Trophoblast cell (in vitro differentiated cells and primary cell): ENCODE measurements around the gene NR1H2.

Source experiments
- DNase-seq, 2 donors: peaks; one replicate each; pipeline ENCODE4 v3.0.0-alpha.2; 2016
- H2AFZ ChIP-seq: 2 replicates; pipeline ENCODE4 v1.6.1; 2013; ENCODE audit warnings: low read length, moderate library complexity, mild to moderate bottlenecking; ENCODE audit not compliant: insufficient read depth, poor library complexity
- H2AK5ac ChIP-seq: 2 replicates; pipeline ENCODE4 v1.6.1; 2013; ENCODE audit warnings: mild to moderate bottlenecking, low read length
- H2BK120ac ChIP-seq: 2 replicates; pipeline ENCODE4 v1.6.1; 2013; ENCODE audit warnings: low read length, mild to moderate bottlenecking, moderate library complexity; ENCODE audit not compliant: insufficient read depth, poor library complexity
- H2BK12ac ChIP-seq: 2 replicates; pipeline ENCODE4 v1.6.1; 2013; ENCODE audit warnings: mild to moderate bottlenecking, low read length, moderate library complexity
- H2BK5ac ChIP-seq: 2 replicates; pipeline ENCODE4 v1.6.1; 2013; ENCODE audit warnings: low read length, low read depth, moderate library complexity, mild to moderate bottlenecking; ENCODE audit not compliant: poor library complexity
- H3K14ac ChIP-seq: 2 replicates; pipeline ENCODE4 v1.6.1; 2013; ENCODE audit warnings: mild to moderate bottlenecking, low read length
- H3K18ac ChIP-seq: 2 replicates; pipeline ENCODE4 v1.6.1; 2013; ENCODE audit warnings: mild to moderate bottlenecking, low read length
- H3K23ac ChIP-seq: 2 replicates; pipeline ENCODE4 v1.6.1; 2013; ENCODE audit warnings: low read length
- H3K27ac ChIP-seq: 2 replicates; pipeline ENCODE4 v1.5.1; 2013; ENCODE audit warnings: low read depth, mild to moderate bottlenecking, inconsistent platforms, low read length, moderate library complexity
- H3K27me3 ChIP-seq: 2 replicates; pipeline ENCODE4 v1.6.1; 2013; ENCODE audit warnings: inconsistent platforms, mild to moderate bottlenecking, low read length, moderate library complexity; ENCODE audit not compliant: insufficient read depth
- H3K36me3 ChIP-seq, 2 experiments: 1 replicate in 1 of 2; 2 replicates in 1 of 2; pipeline ENCODE4 v1.6.1; 2013; ENCODE audit warnings: low read length in 2 of 2, mild to moderate bottlenecking in 2 of 2, moderate library complexity in 1 of 2; ENCODE audit not compliant: insufficient read depth in 2 of 2, control insufficient read depth in 1 of 2
- H3K4ac ChIP-seq: 2 replicates; pipeline ENCODE4 v1.6.1; 2013; ENCODE audit warnings: low read depth, mild to moderate bottlenecking, low read length, moderate library complexity
- H3K4me1 ChIP-seq, 2 experiments: 1 replicate in 1 of 2; 2 replicates in 1 of 2; pipeline ENCODE4 v1.6.1; 2013; ENCODE audit warnings: low read length in 2 of 2, mild to moderate bottlenecking in 2 of 2, moderate library complexity in 1 of 2; ENCODE audit not compliant: insufficient read depth in 2 of 2, control insufficient read depth in 1 of 2
- H3K4me2 ChIP-seq: 2 replicates; pipeline ENCODE4 v1.6.1; 2013; ENCODE audit warnings: inconsistent platforms, mild to moderate bottlenecking, low read length, moderate library complexity
- H3K4me3 ChIP-seq: 2 replicates; pipeline ENCODE4 v1.5.1; 2013; ENCODE audit warnings: mild to moderate bottlenecking, low read depth, low read length, inconsistent platforms
- H3K79me1 ChIP-seq: one replicate; pipeline ENCODE4 v1.6.1; 2013; ENCODE audit warnings: low read length
- H3K79me2 ChIP-seq: 2 replicates; pipeline ENCODE4 v1.6.1; 2013; ENCODE audit warnings: low read length, mild to moderate bottlenecking; ENCODE audit not compliant: control insufficient read depth, insufficient read depth, poor library complexity
- H3K9ac ChIP-seq: 2 replicates; pipeline ENCODE4 v1.6.1; 2013; ENCODE audit warnings: mild to moderate bottlenecking, low read length
- H3K9me3 ChIP-seq: 2 replicates; pipeline ENCODE4 v1.6.1; 2013; ENCODE audit warnings: low read depth, mild to moderate bottlenecking, control low read depth, inconsistent platforms, low read length; ENCODE audit not compliant: insufficient read depth
- H4K12ac ChIP-seq: 2 replicates; pipeline ENCODE4 v1.6.1; 2013; ENCODE audit warnings: low read depth, mild to moderate bottlenecking, low read length, moderate library complexity
- H4K8ac ChIP-seq: 2 replicates; pipeline ENCODE4 v1.6.1; 2013; ENCODE audit warnings: low read depth, mild to moderate bottlenecking, low read length, moderate library complexity
- H4K91ac ChIP-seq: one replicate; pipeline ENCODE4 v1.6.1; 2013; ENCODE audit warnings: low read depth, mild to moderate bottlenecking, low read length, moderate library complexity
- WGBS: extraction: QIAGEN DNeasy Blood & Tissue Kit; methylation state at CpG from one replicate; pipeline ENCODE4 v1.1.7; 2013; ENCODE audit warnings: missing lambda C conversion rate; ENCODE audit not compliant: insufficient read length, insufficient coverage; ENCODE audit errors: extremely low coverage; 5-methylcytosine and 5-hydroxymethylcytosine counted together

NR1H2 gene

DNA sequence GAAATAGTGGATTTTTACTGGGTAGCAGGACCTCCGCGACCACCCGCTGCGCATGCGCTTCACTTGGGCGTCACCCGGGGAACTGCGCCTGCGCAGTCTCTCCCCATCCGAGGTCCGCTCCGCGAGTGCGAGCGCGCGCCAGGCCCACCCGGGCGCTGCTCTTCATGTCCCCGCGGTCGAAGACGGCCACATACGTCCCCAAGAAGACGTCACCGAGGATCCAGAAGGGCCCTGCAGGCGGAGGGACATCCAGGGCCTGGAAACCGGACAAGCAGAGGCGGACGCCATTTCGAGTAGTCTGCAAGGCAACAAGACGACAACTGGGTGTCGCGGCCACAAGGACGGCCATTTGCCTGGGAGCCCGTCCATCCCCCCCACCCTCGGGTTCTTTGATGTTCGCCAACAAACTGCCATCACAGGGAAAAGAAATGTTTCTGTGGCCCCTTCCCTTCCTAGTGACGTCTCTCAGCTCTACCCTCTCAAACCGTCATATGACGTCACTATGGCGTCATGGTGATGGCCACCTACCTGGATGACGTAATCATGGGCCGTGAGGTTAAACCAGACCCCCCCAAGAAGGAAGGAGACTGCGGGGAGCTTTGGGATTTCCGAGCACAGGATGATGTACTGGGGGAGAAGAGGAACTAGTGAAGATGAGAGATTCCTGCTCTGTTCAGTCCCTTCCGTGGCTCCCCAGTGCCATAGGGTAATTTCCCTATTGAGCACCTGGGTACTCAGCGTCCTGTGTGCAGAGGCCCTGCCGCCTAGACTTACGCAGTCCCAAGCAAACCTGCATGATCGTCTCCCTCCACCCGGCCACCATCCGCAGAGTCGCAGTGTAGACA lies 17.6 kb upstream of the NR1H2 start:
- Histone ChIP-seq H2BK120ac (no peak overlapping the region), H3K18ac (no peak overlapping the region), H4K91ac (no peak overlapping the region), H3K79me1 (no peaks in the 10 kb centered on the region), H4K8ac (no peak overlapping the region), H3K14ac (no peak overlapping the region), H3K36me3 (peaks cover 10 to 12% of the 10 kb centered on the region in 2 experiments), H3K9me3 (peaks cover 2% of the 10 kb centered on the region), H4K12ac (no peak overlapping the region), H3K4me2 (no peak overlapping the region), H2AK5ac (no peak overlapping the region), H3K9ac (no peak overlapping the region), H3K4me1 (no peaks in the 10 kb centered on the region), H2AFZ (no peak overlapping the region), H2BK5ac (no peak overlapping the region), H3K4me3 (no peak overlapping the region), H3K27me3 (no peaks in the 10 kb centered on the region), H2BK12ac (no peak overlapping the region), H3K23ac (no peak overlapping the region), H3K27ac (no peak overlapping the region), H3K4ac (no peak overlapping the region), H3K79me2 (no peaks in the 10 kb centered on the region)
- WGBS = no CpG with 5 or more reads among the region's 54 CpGs
- DNase-seq = peak; percentile 84 to 94

DNA sequence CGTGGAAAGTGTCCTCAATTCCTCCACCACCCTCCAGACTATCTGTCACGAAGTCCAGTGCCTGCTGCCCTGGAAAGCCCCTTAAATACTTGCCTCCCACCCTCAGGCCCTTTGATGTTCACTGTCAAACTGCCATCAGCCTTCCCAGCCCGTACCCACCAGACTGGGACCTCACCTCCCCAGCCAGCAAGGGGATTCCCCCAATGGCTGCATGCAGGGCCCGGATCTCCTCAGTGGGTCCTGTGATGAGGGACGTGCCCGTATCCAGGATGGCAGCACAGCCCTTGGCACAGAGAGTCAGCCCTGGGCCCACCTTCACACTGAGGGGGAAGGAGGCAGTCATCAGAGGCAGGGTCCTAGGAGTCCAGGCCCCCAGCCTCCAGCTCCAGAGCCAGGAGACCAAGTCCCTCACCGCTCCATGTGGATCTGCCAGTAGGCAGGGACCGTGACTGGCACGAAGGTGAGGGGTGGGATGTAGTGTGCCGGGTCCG lies 16.9 kb upstream of the NR1H2 start:
- no CpG with 5 or more reads among the region's 11 CpGs for WGBS
- Histone ChIP-seq H3K4me2 (no peak overlapping the region), H4K12ac (no peak overlapping the region), H3K79me2 (no peaks in the 10 kb centered on the region), H3K4me1 (no peaks in the 10 kb centered on the region), H3K4me3 (no peak overlapping the region), H4K91ac (no peak overlapping the region), H2BK120ac (no peak overlapping the region), H2BK12ac (no peak overlapping the region), H3K27ac (no peak overlapping the region), H3K9me3 (peaks cover 2% of the 10 kb centered on the region), H3K36me3 (peaks cover 10 to 12% of the 10 kb centered on the region in 2 experiments), H2AK5ac (no peak overlapping the region), H3K18ac (no peak overlapping the region), H3K4ac (no peak overlapping the region), H3K79me1 (no peaks in the 10 kb centered on the region), H3K27me3 (no peaks in the 10 kb centered on the region), H2BK5ac (no peak overlapping the region), H4K8ac (no peak overlapping the region), H2AFZ (no peak overlapping the region), H3K9ac (no peak overlapping the region), H3K23ac (no peak overlapping the region), H3K14ac (no peak overlapping the region)
- DNase-seq = no peak

DNA sequence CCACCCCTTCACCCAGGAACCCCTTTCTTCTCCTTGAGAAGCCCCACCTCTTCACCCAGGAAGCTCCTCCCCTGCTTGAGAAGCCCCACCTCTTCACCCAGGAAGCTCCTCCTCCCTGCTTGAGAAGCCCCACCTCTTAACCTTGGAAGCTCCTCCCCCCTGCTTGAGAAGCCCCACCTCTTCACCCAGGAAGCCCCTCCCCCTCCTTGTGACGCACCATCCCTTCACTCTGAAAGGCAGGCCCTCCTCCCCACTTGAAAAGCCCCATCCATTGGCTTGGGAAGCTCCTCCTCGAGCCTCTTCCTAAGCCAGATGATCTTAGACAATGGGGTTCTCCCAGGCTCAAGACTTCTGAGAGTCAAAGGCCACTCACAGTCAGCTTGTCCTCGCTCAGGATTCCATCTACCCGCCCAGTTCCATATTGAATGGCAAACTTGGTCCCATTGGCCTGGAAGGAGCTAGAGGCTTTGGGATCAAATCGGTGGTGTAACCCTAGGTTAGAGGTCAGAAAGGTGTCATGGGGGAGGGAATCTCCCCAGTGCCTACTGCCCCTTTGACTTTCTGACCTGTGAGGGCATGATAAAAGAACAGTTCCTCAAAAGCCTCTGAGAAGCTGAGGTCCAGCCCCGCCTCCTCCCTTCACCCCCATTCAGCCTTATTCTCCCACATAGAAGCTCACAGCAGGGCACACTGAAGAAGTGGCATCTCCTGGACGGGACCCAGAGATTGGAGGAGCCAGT lies 14.8 kb upstream of the NR1H2 start:
- Histone ChIP-seq H3K27ac (no peak overlapping the region), H3K4me2 (no peak overlapping the region), H4K91ac (no peak overlapping the region), H3K4me1 (no peaks in the 10 kb centered on the region), H3K79me1 (no peaks in the 10 kb centered on the region), H3K27me3 (no peaks in the 10 kb centered on the region), H3K14ac (no peak overlapping the region), H2BK12ac (no peak overlapping the region), H3K79me2 (no peaks in the 10 kb centered on the region), H3K23ac (no peak overlapping the region), H3K9me3 (peaks cover 2% of the 10 kb centered on the region), H3K4me3 (no peak overlapping the region), H2BK120ac (no peak overlapping the region), H3K4ac (no peak overlapping the region), H2BK5ac (no peak overlapping the region), H2AFZ (no peak overlapping the region), H4K8ac (no peak overlapping the region), H4K12ac (no peak overlapping the region), H3K18ac (no peak overlapping the region), H3K9ac (no peak overlapping the region), H2AK5ac (no peak overlapping the region), H3K36me3 (peaks cover 10 to 12% of the 10 kb centered on the region in 2 experiments)
- no peak for DNase-seq
- WGBS = no CpG with 5 or more reads among the region's 7 CpGs

DNA sequence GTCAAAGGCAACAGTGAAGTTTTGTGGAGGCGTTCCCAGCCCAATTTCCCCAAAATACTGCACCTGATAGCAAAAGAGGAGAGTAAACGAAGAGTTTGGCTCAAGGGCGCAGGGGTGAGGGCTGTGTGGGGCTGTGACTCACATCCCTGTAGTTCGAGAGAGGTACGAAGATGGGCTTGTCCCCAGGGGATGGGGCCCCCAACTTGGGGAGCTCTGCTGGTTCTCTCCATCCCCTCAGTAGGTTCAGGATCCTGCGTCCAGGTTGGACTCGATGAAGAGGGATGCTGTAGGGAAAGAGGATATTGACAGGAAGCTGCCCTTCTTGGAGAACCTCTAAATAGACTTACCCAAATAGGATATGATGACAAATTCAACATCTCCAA lies 14.2 kb upstream of the NR1H2 start:
- peaks cover 10 to 12% of the 10 kb centered on the region in 2 experiments for H3K36me3 ChIP-seq
- H3K27me3 ChIP-seq = no peaks in the 10 kb centered on the region
- H2AFZ ChIP-seq = no peak overlapping the region
- no peaks in the 10 kb centered on the region for H3K79me2 ChIP-seq
- no peaks in the 10 kb centered on the region for H3K4me1 ChIP-seq
- no peak overlapping the region for H4K91ac ChIP-seq
- no peak overlapping the region for H3K9ac ChIP-seq
- no peak overlapping the region for H2BK120ac ChIP-seq
- H3K4ac ChIP-seq = no peak overlapping the region
- H2BK12ac ChIP-seq = no peak overlapping the region
- no peak overlapping the region for H3K23ac ChIP-seq
- H4K12ac ChIP-seq = no peak overlapping the region
- no peak overlapping the region for H3K14ac ChIP-seq
- no peak overlapping the region for H3K4me2 ChIP-seq
- no peaks in the 10 kb centered on the region for H3K79me1 ChIP-seq
- no peak overlapping the region for H3K18ac ChIP-seq
- H2AK5ac ChIP-seq = no peak overlapping the region
- no peak overlapping the region for H3K27ac ChIP-seq
- no CpG with 5 or more reads among the region's 7 CpGs for WGBS
- no peak overlapping the region for H2BK5ac ChIP-seq
- DNase-seq = no peak
- no peak overlapping the region for H3K4me3 ChIP-seq
- no peak overlapping the region for H4K8ac ChIP-seq
- H3K9me3 ChIP-seq = peaks cover 2% of the 10 kb centered on the region
